ENCODE results near the gene ADI1. TPM values are rescaled to one million over a fixed set of nuclear protein-coding genes. Genes with fewer than 3 reads are reported as not detected.

ADI1 gene
- total RNA-seq, 1 donor from 2014 or later, result 40.9 TPM

DNA sequence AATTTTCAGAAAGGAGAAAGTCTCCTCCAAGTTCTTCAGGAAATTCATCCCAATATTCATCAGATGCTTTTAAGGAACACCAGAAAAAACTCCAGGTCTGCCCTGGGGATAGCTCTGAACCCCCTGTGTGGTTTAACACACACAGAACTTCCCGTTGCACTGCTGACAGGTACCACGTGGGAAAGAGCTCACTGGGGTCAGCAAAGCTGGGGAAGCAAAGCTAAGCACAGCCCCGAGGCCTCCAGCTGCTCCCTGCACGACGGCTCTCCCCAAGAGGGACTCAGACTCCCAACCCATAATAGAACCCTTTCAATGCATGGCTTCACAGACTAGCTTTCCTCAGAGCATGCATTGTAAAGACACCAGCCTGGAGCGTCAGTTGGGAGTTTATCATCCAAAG is 28.0 kb downstream of the ADI1 start:
- TF ChIP-seq, protein P1, sequence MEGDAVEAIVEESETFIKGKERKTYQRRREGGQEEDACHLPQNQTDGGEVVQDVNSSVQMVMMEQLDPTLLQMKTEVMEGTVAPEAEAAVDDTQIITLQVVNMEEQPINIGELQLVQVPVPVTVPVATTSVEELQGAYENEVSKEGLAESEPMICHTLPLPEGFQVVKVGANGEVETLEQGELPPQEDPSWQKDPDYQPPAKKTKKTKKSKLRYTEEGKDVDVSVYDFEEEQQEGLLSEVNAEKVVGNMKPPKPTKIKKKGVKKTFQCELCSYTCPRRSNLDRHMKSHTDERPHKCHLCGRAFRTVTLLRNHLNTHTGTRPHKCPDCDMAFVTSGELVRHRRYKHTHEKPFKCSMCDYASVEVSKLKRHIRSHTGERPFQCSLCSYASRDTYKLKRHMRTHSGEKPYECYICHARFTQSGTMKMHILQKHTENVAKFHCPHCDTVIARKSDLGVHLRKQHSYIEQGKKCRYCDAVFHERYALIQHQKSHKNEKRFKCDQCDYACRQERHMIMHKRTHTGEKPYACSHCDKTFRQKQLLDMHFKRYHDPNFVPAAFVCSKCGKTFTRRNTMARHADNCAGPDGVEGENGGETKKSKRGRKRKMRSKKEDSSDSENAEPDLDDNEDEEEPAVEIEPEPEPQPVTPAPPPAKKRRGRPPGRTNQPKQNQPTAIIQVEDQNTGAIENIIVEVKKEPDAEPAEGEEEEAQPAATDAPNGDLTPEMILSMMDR (IDR thresholded peaks at IDR 0.05), result no peak
- intact Hi-C loops (cut with DNase I), result no loop called here
- Histone ChIP-seq H3K4me1 (peaks cover 6 to 22% of the 10 kb centered on the region in 2 donors), H3K27ac (peak overlapping the region; percentile 90 to 93), H3K4me3 (no peak overlapping the region), H3K9me3 (no peaks in the 10 kb centered on the region), H3K36me3 (peaks cover 15% of the 10 kb centered on the region in 2 donors), H3K27me3 (no peaks in the 10 kb centered on the region)
- no peak for DNase-seq (ENCODE audit: low spot score in 2 of 2)

DNA sequence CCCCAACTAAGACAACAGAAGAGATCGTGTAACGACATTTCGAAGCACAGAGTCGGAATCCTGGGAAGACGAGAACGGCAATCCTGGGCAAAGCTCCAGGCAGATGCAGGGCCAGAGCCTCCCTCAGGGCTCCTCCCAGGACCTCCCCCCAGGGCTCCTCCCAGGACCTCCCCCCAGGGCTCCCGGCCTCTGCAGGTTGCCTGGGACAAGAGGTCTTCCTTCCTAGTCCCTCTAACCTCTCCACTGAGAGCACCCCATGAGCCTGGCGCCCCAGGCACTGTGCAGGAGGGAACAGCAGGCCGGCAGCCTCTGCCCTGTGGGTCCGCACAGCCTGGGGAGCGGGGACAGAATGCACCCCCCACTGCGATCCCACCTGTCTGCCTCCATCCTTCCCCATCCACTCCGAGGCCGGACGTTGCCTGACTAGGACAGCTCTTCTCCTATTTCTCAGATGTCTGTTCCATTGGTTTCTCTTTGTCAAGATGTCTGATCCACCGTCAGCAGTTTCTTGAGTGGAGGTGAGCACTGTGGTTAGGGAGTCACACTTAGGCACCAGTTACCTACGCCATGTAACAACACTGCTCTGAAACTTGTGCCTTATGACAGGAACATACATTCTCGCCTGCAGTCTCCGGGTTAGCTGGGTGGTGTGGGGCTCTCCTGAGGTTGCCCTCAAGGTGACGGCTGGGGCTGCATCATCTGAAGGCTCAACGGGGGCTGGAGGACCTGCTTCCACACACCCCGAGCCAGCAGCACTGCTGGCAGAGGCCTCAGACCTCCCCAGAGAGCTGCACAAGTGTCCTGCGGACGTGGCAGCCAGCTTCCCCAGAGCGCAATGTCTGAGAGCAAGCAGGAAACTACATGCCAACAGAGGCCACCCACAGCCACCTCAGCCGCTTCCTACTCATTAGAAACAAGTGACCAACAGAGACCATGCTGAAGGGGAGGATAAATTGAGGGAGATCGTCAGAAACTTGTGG is 28.9 kb downstream of the ADI1 start:
- Histone ChIP-seq H3K27ac (peak overlapping the region; percentile 9 to 90), H3K4me3 (no peak overlapping the region), H3K9me3 (no peaks in the 10 kb centered on the region), H3K36me3 (peaks cover 7 to 14% of the 10 kb centered on the region in 2 donors), H3K27me3 (no peaks in the 10 kb centered on the region), H3K4me1 (peaks cover 6 to 22% of the 10 kb centered on the region in 2 donors)
- TF ChIP-seq, protein P1 (IDR thresholded peaks at IDR 0.05), result no peak
- DNase-seq (ENCODE audit: low spot score in 2 of 2), result peak in 1 of 2 donors; percentile 64
- intact Hi-C loops (cut with DNase I), result no loop called here

DNA sequence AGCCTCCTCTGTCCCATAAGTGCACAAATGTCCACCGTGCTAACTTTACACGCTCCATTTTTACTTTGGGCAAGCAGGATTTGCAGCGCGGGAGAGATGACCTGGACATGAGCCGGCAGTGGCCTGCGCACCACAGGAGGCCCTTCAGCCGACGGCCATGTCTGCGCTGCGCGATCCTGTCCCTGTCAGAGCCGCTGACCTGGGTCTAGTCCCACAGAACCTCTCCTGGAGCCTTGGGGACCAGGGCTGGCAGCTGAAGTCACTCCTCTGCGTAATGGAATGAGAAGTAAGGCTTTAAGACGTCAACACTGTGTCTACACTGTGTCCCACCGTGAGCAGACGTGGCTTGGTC is 29.6 kb downstream of the ADI1 start:
- TF ChIP-seq, protein P1 (IDR thresholded peaks at IDR 0.05), result no peak
- H3K27me3 ChIP-seq, result no peaks in the 10 kb centered on the region
- no peaks in the 10 kb centered on the region for H3K9me3 ChIP-seq
- H3K4me3 ChIP-seq, result no peak overlapping the region
- peaks cover 0 to 7% of the 10 kb centered on the region in 2 donors for H3K36me3 ChIP-seq
- peaks cover 6 to 22% of the 10 kb centered on the region in 2 donors for H3K4me1 ChIP-seq
- peak in 1 of 2 donors; percentile 58 for DNase-seq (ENCODE audit: low spot score in 2 of 2)
- intact Hi-C loops (cut with DNase I), result no loop called here
- H3K27ac ChIP-seq, result peak overlapping the region in 1 of 2 donors; percentile 45

DNA sequence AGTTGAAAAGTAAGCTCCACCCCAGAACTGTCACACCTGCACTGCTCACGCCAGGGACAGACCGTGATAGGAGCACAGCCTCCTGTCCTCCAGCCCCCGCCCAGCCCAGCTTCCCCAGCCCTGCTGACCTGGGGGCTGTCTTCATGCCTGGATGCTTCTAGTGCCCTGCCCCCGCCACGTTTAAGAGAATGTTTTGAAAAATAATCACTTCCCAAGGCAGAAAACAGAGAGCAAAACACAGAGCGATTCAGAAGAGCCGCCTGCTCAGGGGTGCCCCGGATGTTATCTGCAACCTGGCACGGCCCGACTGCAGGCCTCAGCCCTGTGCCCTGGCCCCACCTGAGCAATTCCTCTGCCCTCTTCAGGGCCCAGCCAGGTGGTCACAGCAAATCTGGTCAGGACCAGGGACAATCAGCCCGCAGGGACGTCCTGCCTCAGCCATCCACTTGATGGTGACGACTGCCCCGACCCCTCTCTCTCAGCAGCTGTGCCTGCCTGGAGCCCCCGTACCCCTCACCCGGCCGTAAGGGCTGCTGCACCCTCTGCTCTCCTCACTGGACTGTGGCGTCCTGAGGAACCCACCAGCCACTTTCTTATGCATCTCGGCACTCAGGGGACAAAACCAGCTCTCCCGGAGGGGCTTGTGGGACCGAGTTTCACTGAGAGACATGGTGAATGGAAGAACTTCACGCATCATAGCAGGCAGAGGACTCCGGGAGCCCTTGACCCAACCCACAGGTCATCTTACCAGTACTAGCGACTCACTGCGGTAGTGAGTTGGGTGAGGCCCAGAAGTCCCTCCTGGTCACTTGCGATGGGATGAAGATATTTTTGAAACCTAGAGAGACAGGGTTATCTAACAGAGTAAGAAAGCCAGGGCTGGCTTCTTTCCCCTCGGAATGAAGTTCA is 30.2 kb downstream of the ADI1 start:
- peaks cover 6 to 19% of the 10 kb centered on the region in 2 donors for H3K4me1 ChIP-seq
- peak in 1 of 2 donors; percentile 59 for DNase-seq (ENCODE audit: low spot score in 2 of 2)
- peaks cover 0 to 9% of the 10 kb centered on the region in 2 donors for H3K36me3 ChIP-seq
- peak overlapping the region; percentile 62 to 66 for H3K27ac ChIP-seq
- TF ChIP-seq, protein P1 (IDR thresholded peaks at IDR 0.05), result no peak
- no peaks in the 10 kb centered on the region for H3K9me3 ChIP-seq
- no peak overlapping the region for H3K4me3 ChIP-seq
- no peaks in the 10 kb centered on the region for H3K27me3 ChIP-seq
- intact Hi-C loops (cut with DNase I), result no loop called here

DNA sequence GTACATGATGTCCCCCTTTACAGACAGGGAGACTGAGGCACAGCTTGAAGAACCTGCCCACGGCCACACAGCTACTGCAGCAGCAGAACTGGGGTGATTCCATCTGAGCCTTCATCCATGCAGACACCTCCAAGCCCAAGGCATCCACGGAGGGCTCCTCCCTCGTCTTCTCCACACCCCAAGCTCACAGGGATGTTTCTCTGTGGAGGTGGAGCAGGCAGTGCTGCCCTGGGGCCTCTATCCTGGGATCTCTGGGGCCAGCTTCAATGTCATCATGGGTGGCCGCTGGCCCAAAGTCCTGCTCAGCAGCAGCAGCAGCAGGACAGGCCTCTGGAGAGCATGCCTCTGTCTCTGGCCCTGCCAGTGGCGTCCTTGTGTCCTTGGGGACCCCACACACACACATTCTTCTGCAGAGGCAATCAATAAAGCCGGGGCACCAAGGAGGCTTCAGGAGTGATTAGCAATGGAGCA is 31.2 kb downstream of the ADI1 start:
- intact Hi-C loops (cut with DNase I), result no loop called here
- TF ChIP-seq, protein P1 (IDR thresholded peaks at IDR 0.05), result no peak
- DNase-seq (ENCODE audit: low spot score in 2 of 2), result peak in 1 of 2 donors; percentile 59
- H3K36me3 ChIP-seq, result peaks cover 0 to 14% of the 10 kb centered on the region in 2 donors
- H3K4me1 ChIP-seq, result peaks cover 0 to 10% of the 10 kb centered on the region in 2 donors
- no peak overlapping the region for H3K4me3 ChIP-seq
- H3K27me3 ChIP-seq, result no peaks in the 10 kb centered on the region
- peak overlapping the region; percentile 36 to 66 for H3K27ac ChIP-seq
- H3K9me3 ChIP-seq, result no peaks in the 10 kb centered on the region
